H9 (cell line): Measurements from ENCODE around the gene DALRD3. TPM values are rescaled to one million over a fixed set of nuclear protein-coding genes. Genes with fewer than 3 reads are reported as not detected.

Experiments used
- DNase-seq: peaks from one replicate; pipeline ENCODE4 v3.0.0-alpha.2; 2017
- H2AFZ ChIP-seq: one replicate; pipeline ENCODE4 v1.6.1; 2013; ENCODE audit warnings: mild to moderate bottlenecking, low read length, control low read depth, moderate library complexity
- H2AK5ac ChIP-seq: 2 replicates; pipeline ENCODE4 v1.6.1; 2013; ENCODE audit warnings: low read length, control low read depth, mixed read lengths; ENCODE audit not compliant: insufficient read length
- H2BK120ac ChIP-seq: one replicate; pipeline ENCODE4 v1.6.1; 2013; ENCODE audit warnings: low read depth, mild to moderate bottlenecking, low read length, control low read depth, inconsistent platforms; ENCODE audit not compliant: poor library complexity, severe bottlenecking
- H2BK12ac ChIP-seq: 2 replicates; pipeline ENCODE4 v1.6.1; 2013; ENCODE audit warnings: low read length, control low read depth, mixed read lengths, low read depth; ENCODE audit not compliant: insufficient read length
- H2BK15ac ChIP-seq: 2 replicates; pipeline ENCODE4 v1.6.1; 2013; ENCODE audit warnings: low read depth, low read length, control low read depth
- H2BK20ac ChIP-seq: one replicate; pipeline ENCODE4 v1.6.1; 2013; ENCODE audit warnings: low read depth, mild to moderate bottlenecking, low read length, control low read depth, inconsistent platforms; ENCODE audit not compliant: poor library complexity, severe bottlenecking
- H2BK5ac ChIP-seq: 2 replicates; pipeline ENCODE4 v1.6.1; 2013; ENCODE audit warnings: low read length, control low read depth, mixed read lengths; ENCODE audit not compliant: insufficient read length
- H3K14ac ChIP-seq: 2 replicates; pipeline ENCODE4 v1.6.1; 2013; ENCODE audit warnings: low read length, control low read depth; ENCODE audit not compliant: insufficient read depth
- H3K18ac ChIP-seq: 2 replicates; pipeline ENCODE4 v1.6.1; 2013; ENCODE audit warnings: low read depth, mild to moderate bottlenecking, mixed read lengths, low read length, control low read depth; ENCODE audit not compliant: insufficient read length
- H3K23ac ChIP-seq: 2 replicates; pipeline ENCODE4 v1.6.1; 2013; ENCODE audit warnings: low read length, control low read depth, mixed read lengths, low read depth; ENCODE audit not compliant: insufficient read length
- H3K23me2 ChIP-seq: 2 replicates; pipeline ENCODE4 v1.6.1; 2013; ENCODE audit warnings: low read depth, mild to moderate bottlenecking, mixed read lengths, low read length, control low read depth; ENCODE audit not compliant: insufficient read length, poor library complexity, severe bottlenecking
- H3K27ac ChIP-seq: 2 replicates; pipeline ENCODE4 v1.5.1; 2013; ENCODE audit warnings: low read length, control low read depth, mixed read lengths, low read depth; ENCODE audit not compliant: insufficient read length
- H3K27me3 ChIP-seq: 2 replicates; pipeline ENCODE4 v1.6.1; 2013; ENCODE audit warnings: low read length, control low read depth, inconsistent platforms; ENCODE audit not compliant: insufficient read depth
- H3K4ac ChIP-seq: 2 replicates; pipeline ENCODE4 v1.6.1; 2013; ENCODE audit warnings: low read depth, mild to moderate bottlenecking, control low read depth, inconsistent platforms, low read length, moderate library complexity
- H3K4me1 ChIP-seq: 2 replicates; pipeline ENCODE4 v1.6.1; 2013; ENCODE audit warnings: low read length, control low read depth, inconsistent platforms; ENCODE audit not compliant: insufficient read depth
- H3K4me2 ChIP-seq: 2 replicates; pipeline ENCODE4 v1.6.1; 2013; ENCODE audit warnings: low read length, control low read depth, mixed read lengths; ENCODE audit not compliant: insufficient read length, insufficient read depth
- H3K56ac ChIP-seq: 2 replicates; pipeline ENCODE4 v1.6.1; 2013; ENCODE audit warnings: low read depth, mild to moderate bottlenecking, mixed read lengths, low read length, control low read depth; ENCODE audit not compliant: insufficient read length
- H3K79me1 ChIP-seq: 2 replicates; pipeline ENCODE4 v1.6.1; 2013; ENCODE audit warnings: low read depth, mild to moderate bottlenecking, moderate library complexity, low read length, control low read depth, inconsistent platforms; ENCODE audit not compliant: insufficient read depth, poor library complexity, severe bottlenecking
- H3K79me2 ChIP-seq: 2 replicates; pipeline ENCODE4 v1.6.1; 2013; ENCODE audit warnings: low read length, control low read depth, inconsistent platforms; ENCODE audit not compliant: insufficient read depth
- H3K9ac ChIP-seq: 2 replicates; pipeline ENCODE4 v1.6.1; 2013; ENCODE audit warnings: low read length, control low read depth, mixed read lengths; ENCODE audit not compliant: insufficient read length; ENCODE audit errors: extremely low read depth
- H3K9me3 ChIP-seq: one replicate; pipeline ENCODE4 v1.6.1; 2013; ENCODE audit warnings: low read depth, low read length, inconsistent platforms; ENCODE audit not compliant: control insufficient read depth
- H3T11ph ChIP-seq: one replicate; pipeline ENCODE4 v1.6.1; 2013; ENCODE audit warnings: mild to moderate bottlenecking, low read length, control low read depth, inconsistent platforms
- H4K20me1 ChIP-seq: one replicate; pipeline ENCODE4 v1.6.1; 2013; ENCODE audit not compliant: control insufficient read depth, insufficient read length, insufficient read depth
- H4K5ac ChIP-seq: 2 replicates; pipeline ENCODE4 v1.6.1; 2013; ENCODE audit warnings: low read depth, mild to moderate bottlenecking, mixed read lengths, low read length, control low read depth; ENCODE audit not compliant: insufficient read length
- H4K8ac ChIP-seq: replicated peaks from 2 replicates; pipeline ENCODE4 v1.6.1; 2013; ENCODE audit warnings: low read length, control low read depth, mixed read lengths, low read depth; ENCODE audit not compliant: insufficient read length
- H4K91ac ChIP-seq: 2 replicates; pipeline ENCODE4 v1.6.1; 2013; ENCODE audit warnings: low read depth, mild to moderate bottlenecking, moderate library complexity, mixed read lengths, low read length, control low read depth; ENCODE audit not compliant: insufficient read length
- H3K27ac Mint-ChIP-seq, 3 experiments: 2 replicates in 2 of 3; 3 replicates in 1 of 3; pipeline ENCODE4 v1.8.0; 2020 to 2021; ENCODE audit warnings: mixed read lengths in 3 of 3, mild to moderate bottlenecking in 1 of 3, moderate library complexity in 1 of 3
- H3K27me3 Mint-ChIP-seq: 2 replicates; pipeline ENCODE4 v1.8.0; 2021; ENCODE audit warnings: low read depth, mild to moderate bottlenecking, moderate library complexity, mixed read lengths
- H3K36me3 Mint-ChIP-seq, 3 experiments: 2 replicates in 2 of 3; 3 replicates in 1 of 3; pipeline ENCODE4 v1.8.0; 2020 to 2021; ENCODE audit warnings: low read depth in 3 of 3, mixed read lengths in 3 of 3; ENCODE audit not compliant: insufficient read depth in 1 of 3
- H3K4me1 Mint-ChIP-seq, 2 experiments: 2 replicates each; pipeline ENCODE4 v1.8.0; 2020; ENCODE audit warnings: mixed read lengths in 2 of 2
- H3K4me3 Mint-ChIP-seq, 2 experiments: 2 replicates in 1 of 2; 3 replicates in 1 of 2; pipeline ENCODE4 v1.8.0; 2020 to 2021; ENCODE audit warnings: mild to moderate bottlenecking in 2 of 2, mixed read lengths in 2 of 2, moderate library complexity in 1 of 2
- H3K9me3 Mint-ChIP-seq, 2 experiments: 2 replicates in 1 of 2; 3 replicates in 1 of 2; pipeline ENCODE4 v1.8.0; 2020; ENCODE audit warnings: mild to moderate bottlenecking in 2 of 2, mixed read lengths in 2 of 2, moderate library complexity in 1 of 2
- CTCF ChIP-seq: fragments of 200-600 bp; sonication (generic); conservative IDR thresholded peaks from 3 replicates; pipeline ENCODE4 v1.8.0; 2021; ENCODE audit warnings: antibody characterized with exemption, mild to moderate bottlenecking
- WGBS: extraction: QIAGEN DNeasy Blood & Tissue Kit; methylation state at CpG from one replicate; pipeline ENCODE4 v1.1.7; 2013; ENCODE audit warnings: missing lambda C conversion rate, low lambda C conversion rate, mixed read lengths; ENCODE audit not compliant: insufficient read length; ENCODE audit errors: extremely low coverage; 5-methylcytosine and 5-hydroxymethylcytosine counted together
- total RNA-seq: library from RNA; stranded (reverse); gene quantifications from 2 replicates; pipeline ENCODE4 v1.2.1, GENCODE V29; 2021

The DALRD3 gene
- total RNA-seq, 1 experiment from 2014 or later = 32.3 TPM

GRCh38 chr3:49006408-49007067 lies 11.8 kb downstream of the DALRD3 start:
- Histone ChIP-seq H4K20me1 (no peaks in the 10 kb centered on the region), H3K23ac (no peak overlapping the region), H4K5ac (no peak overlapping the region), H3K56ac (no peak overlapping the region), H3K18ac (peak overlapping the region; percentile 62), H3K27me3 (no peaks in the 10 kb centered on the region), H3K4ac (no peak overlapping the region), H3T11ph (no peak overlapping the region), H2AK5ac (no peak overlapping the region), H3K79me2 (peaks cover 10% of the 10 kb centered on the region; the same call in 1 of the 2 replicates), H3K4me1 (no peaks in the 10 kb centered on the region; the same call in 1 of the 2 replicates), H3K23me2 (peaks cover 13% of the 10 kb centered on the region), H3K79me1 (no peaks in the 10 kb centered on the region), H3K9ac (peak overlapping the region; percentile 87), H2BK20ac (no peak overlapping the region), H3K27ac (no peak overlapping the region), H2BK120ac (no peak overlapping the region), H3K9me3 (no peaks in the 10 kb centered on the region), H2BK5ac (no peak overlapping the region), H3K4me2 (peak overlapping the region; percentile 78), H2BK12ac (no peak overlapping the region), H4K8ac (no peak overlapping the region), H4K91ac (no peak overlapping the region), H2AFZ (no peak overlapping the region), H2BK15ac (no peak overlapping the region), H3K14ac (peak overlapping the region; percentile 75; the same call in 1 of the 2 replicates)
- DNase-seq = no peak
- WGBS = no CpG with 5 or more reads among the region's 32 CpGs
- H3K36me3 Mint-ChIP-seq = peaks cover under 1 to 28% (median 19%) of the 10 kb centered on the region in 3 experiments
- peaks cover 12 to 13% of the 10 kb centered on the region in 2 experiments for H3K4me1 Mint-ChIP-seq
- H3K27ac Mint-ChIP-seq = peak overlapping the region in 2 of 3 experiments; percentile 91 to 93; a peak in 5 of 7 replicates
- TF ChIP-seq CTCF = no peak
- peak overlapping the region; percentile 99 to 100 for H3K4me3 Mint-ChIP-seq
- no peaks in the 10 kb centered on the region; a peak in 1 of 5 replicates for H3K9me3 Mint-ChIP-seq
- no peaks in the 10 kb centered on the region; the same call in 1 of the 2 replicates for H3K27me3 Mint-ChIP-seq
